Measurements from ENCODE around the gene RPL29. TPM values are rescaled to one million over a fixed set of nuclear protein-coding genes. Genes with fewer than 3 reads are reported as not detected.
A peak's percentile ranks its signal among the peaks of the same experiment; 100 is the strongest.

Gene RPL29
- total RNA-seq = 1,127 and 1,236 TPM in 2 replicates
- polyA plus RNA-seq = 2,177 and 2,233 TPM in 2 replicates
- 2,878 and 3,285 TPM in 2 replicates for polyA plus RNA-seq (2011; cell fraction: cytosol; rRNA removed)
- 757 and 761 TPM in 2 replicates for polyA plus RNA-seq (2011; cell fraction: nucleus; rRNA removed)
- polyA plus RNA-seq (2012) = 1,767 and 2,009 TPM in 2 replicates
- polyA minus RNA-seq = 662 and 669 TPM in 2 replicates
- 1,316 TPM for polyA minus RNA-seq (2011; cell fraction: cytosol; rRNA and poly(A)+ RNA removed)
- polyA minus RNA-seq (2011; cell fraction: nucleus; rRNA and poly(A)+ RNA removed) = 163 and 166 TPM in 2 replicates
- Bru-seq, nascent RNA = percentile 99 among the genes with signal in this experiment
- percentile 99 among the genes with signal in this experiment for BruChase-seq, experiment 1, labeled RNA remaining after a 6-hour chase
- BruChase-seq, experiment 2, labeled RNA remaining after a 2-hour chase = percentile 99 among the genes with signal in this experiment
- long read RNA-seq, transcript RPL29-201 (4 exons, 723 nt) = major isoform, 1,090 of 1,275 reads
- long read RNA-seq, transcript RPL29-209 (4 exons, 713 nt) = minor isoform, 10 of 1,275 reads
- long read RNA-seq, transcript RPL29-206 (3 exons, 880 nt) = minor isoform, 7 of 1,275 reads
- long read RNA-seq, partial matches to known transcripts = 101 of 1,275 reads
- long read RNA-seq, other reads (novel, unspliced or antisense) = 62 of 1,275 reads

DNA sequence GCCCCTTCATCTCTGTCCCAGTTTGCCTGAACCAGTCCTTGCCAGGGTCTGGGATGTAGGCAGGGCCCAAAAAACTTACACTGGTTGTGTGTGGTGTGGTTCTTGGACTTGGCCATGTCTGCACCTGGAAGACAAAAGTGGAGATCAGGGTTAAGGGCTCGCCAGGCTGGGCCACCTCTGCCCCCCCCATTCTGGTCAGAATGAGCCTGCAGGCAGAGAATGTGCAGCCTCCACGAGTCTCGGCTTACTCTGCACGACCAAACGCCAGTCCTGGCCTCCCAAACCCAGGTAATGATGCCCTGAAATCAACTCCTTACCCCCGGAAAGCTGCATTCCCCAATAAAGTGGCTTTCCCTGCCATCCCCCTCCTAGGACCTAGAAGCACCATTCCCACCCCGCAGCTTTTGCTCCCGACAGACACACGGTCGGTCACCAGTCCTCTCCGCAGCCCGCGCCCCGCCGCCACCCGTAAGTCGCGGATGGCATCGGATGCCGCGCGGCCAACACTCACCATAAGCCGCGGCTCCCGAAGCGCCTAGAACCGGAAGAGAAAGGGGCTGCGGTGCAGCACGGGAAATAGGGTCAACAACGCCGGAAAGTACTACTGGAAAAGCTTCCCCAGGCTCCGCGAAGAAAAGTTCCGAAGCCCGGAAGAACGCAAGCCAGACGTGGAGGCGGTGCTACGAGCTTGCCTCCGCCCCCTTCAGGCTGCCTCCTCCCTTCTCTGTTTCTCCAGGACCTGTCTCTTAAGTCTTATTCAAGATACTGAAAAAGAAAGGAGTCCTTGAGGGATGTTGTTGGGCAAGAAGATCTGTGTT, at the start of gene RPL29:
RPL29 (minus strand) TSS at position 550 of the 818 bp plus-strand sequence; CDS start at position 116, 434 bp downstream.
- peak within 1 kb of the TSS; percentile 89 for H3K27ac ChIP-seq (ENCODE audit: insufficient read depth, low read depth, low read length)
- ChIA-PET CTCF (interaction anchor here (0.7 to 2.7 kb wide), 14 partner anchors 13 to 159 kb away, joined by 3 to 13 read pairs (median 4); partner anchors contain the start of genes ABHD14A, ABHD14B, ACY1 and DUSP7), POLR2A (interaction anchor here (0.6 to 2.2 kb wide), 8 partner anchors 9 to 159 kb away, joined by 3 to 15 read pairs (median 6); partner anchors contain the start of genes ACY1, DUSP7, PARP3 and POC1A)
- peak within 1 kb of the TSS; percentile 52 for H2AFZ ChIP-seq (ENCODE audit: low read depth, low read length)
- H3K9me1 ChIP-seq (replicated peaks; ENCODE audit: control insufficient read depth, extremely low read depth, insufficient read depth, low read length) = no peaks in the 10 kb centered on the region
- peak within 1 kb of the TSS; percentile 91 for H3K4me2 ChIP-seq (ENCODE audit: insufficient read depth, low read length)
- H3K9ac ChIP-seq (replicated peaks; ENCODE audit: extremely low read depth, insufficient read depth, low read length) = peak within 1 kb of the TSS; percentile 99
- H3K4me3 ChIP-seq (replicated peaks in 1 of 3; ENCODE audit: insufficient read depth in 1 of 3, low read depth in 1 of 3, low read length in 3 of 3) = peak within 1 kb of the TSS; percentile 67 to 96 (median 91)
- no TSS peak for BruUV-seq (replicated peaks)
- FAIRE-seq (peak; percentile 98), DNase-seq (ENCODE audit: low read depth, low spot score) (peak; percentile 96)
- H3K36me3 ChIP-seq (ENCODE audit: control insufficient read depth in 2 of 2, extremely low read depth in 1 of 2, insufficient read depth in 2 of 2, low read length in 2 of 2) = peaks cover 16 to 20% of the 10 kb centered on the region in 2 experiments
- peaks cover 30% of the 10 kb centered on the region for H3K79me2 ChIP-seq (ENCODE audit: control insufficient read depth, insufficient read depth, low read length)
- peaks cover 19% of the 10 kb centered on the region for H3K4me1 ChIP-seq (ENCODE audit: control insufficient read depth, extremely low read depth, insufficient read depth, low read length)
- no peaks in the 10 kb centered on the region for H4K20me1 ChIP-seq (replicated peaks; ENCODE audit: control insufficient read depth, extremely low read depth, insufficient read depth, low read length)
- intact Hi-C loops (cut with micrococcal nuclease) = loop anchor here (1.0 kb wide), 2 partner anchors 12 to 53 kb away; partner anchors contain the start of genes ACY1 and PARP3
- TF ChIP-seq GATA2 (IDR thresholded peaks at IDR 0.05; ENCODE audit: insufficient read depth, insufficient read length, low read depth, low read length) = no peak
- TF ChIP-seq MAX (IDR thresholded peaks at IDR 0.05; ENCODE audit: insufficient read depth, insufficient read length) = no peak
- TF ChIP-seq JUN (IDR thresholded peaks at IDR 0.05; ENCODE audit: borderline replicate concordance, insufficient read depth, insufficient read length, low read depth) = no peak
- TF ChIP-seq MYC (IDR thresholded peaks at IDR 0.05; ENCODE audit: low read depth, low read length) = peak; percentile 77
- TF ChIP-seq, protein P1, sequence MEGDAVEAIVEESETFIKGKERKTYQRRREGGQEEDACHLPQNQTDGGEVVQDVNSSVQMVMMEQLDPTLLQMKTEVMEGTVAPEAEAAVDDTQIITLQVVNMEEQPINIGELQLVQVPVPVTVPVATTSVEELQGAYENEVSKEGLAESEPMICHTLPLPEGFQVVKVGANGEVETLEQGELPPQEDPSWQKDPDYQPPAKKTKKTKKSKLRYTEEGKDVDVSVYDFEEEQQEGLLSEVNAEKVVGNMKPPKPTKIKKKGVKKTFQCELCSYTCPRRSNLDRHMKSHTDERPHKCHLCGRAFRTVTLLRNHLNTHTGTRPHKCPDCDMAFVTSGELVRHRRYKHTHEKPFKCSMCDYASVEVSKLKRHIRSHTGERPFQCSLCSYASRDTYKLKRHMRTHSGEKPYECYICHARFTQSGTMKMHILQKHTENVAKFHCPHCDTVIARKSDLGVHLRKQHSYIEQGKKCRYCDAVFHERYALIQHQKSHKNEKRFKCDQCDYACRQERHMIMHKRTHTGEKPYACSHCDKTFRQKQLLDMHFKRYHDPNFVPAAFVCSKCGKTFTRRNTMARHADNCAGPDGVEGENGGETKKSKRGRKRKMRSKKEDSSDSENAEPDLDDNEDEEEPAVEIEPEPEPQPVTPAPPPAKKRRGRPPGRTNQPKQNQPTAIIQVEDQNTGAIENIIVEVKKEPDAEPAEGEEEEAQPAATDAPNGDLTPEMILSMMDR (IDR thresholded peaks at IDR 0.05; ENCODE audit: extremely low read depth in 1 of 2, insufficient read depth in 1 of 2, low read depth in 1 of 2, low read length in 2 of 2) = no peak
- TF ChIP-seq POLR2A (IDR thresholded peaks at IDR 0.05; ENCODE audit: low read depth, low read length) = peak; percentile 97
- no peak for TF ChIP-seq FOS (IDR thresholded peaks at IDR 0.05; ENCODE audit: borderline replicate concordance, insufficient read depth, low read length)
- peak; percentile 97 for TF ChIP-seq POLR2AphosphoS5 (IDR thresholded peaks at IDR 0.05; ENCODE audit: insufficient read depth, low read depth, low read length)
- no peak for TF ChIP-seq EZH2 (IDR thresholded peaks at IDR 0.05; ENCODE audit: borderline replicate concordance, low read depth, low read length, severe bottlenecking)
- no peaks in the 10 kb centered on the region for H3K9me3 ChIP-seq (replicated peaks; ENCODE audit: control insufficient read depth, insufficient read depth, low read length)
- H3K27me3 ChIP-seq (ENCODE audit: control insufficient read depth in 2 of 2, insufficient read depth in 2 of 2, low read length in 2 of 2) = no peaks in the 10 kb centered on the region
- dilution Hi-C loops (cut with MboI; ENCODE audit: extremely low pct_ligation_motif_present, low sequenced_read_pairs) = loop anchor here (10.0 kb wide), 1 partner anchor 149 kb away; no protein-coding TSS in a partner anchor

Data from endothelial cell of umbilical vein (primary cell).